GM23338 (cell line): ENCODE measurements around the gene PTH1R. TPM values are rescaled to one million over a fixed set of nuclear protein-coding genes. Genes with fewer than 3 reads are reported as not detected.

Source experiments
- ATAC-seq: fragments of 200-7000 bp; cut with Tn5 transposase; 3 replicates; pipeline ENCODE4 v1.9.1; 2020
- DNase-seq: peaks from one replicate; pipeline ENCODE4 v3.0.0-alpha.2; 2015; ENCODE audit warnings: low spot score
- H2AFZ ChIP-seq: fragments of 200-600 bp; sonication (generic); 2 replicates; pipeline ENCODE4 v1.8.0; 2016; ENCODE audit warnings: antibody characterized with exemption, mild to moderate bottlenecking, moderate library complexity
- H3F3A ChIP-seq: fragments of 200-600 bp; sonication (generic); replicated peaks from 2 replicates; pipeline ENCODE4 v1.8.0; 2017; ENCODE audit warnings: antibody characterized with exemption, mixed run types, low read depth
- H3K27ac ChIP-seq: fragments of 200-600 bp; sonication (generic); 2 replicates; pipeline ENCODE4 v1.6.1; 2016; ENCODE audit warnings: low read depth
- H3K27me3 ChIP-seq: fragments of 200-600 bp; sonication (generic); 2 replicates; pipeline ENCODE4 v1.8.0; 2016; ENCODE audit warnings: mild to moderate bottlenecking, mixed run types, moderate library complexity; ENCODE audit not compliant: insufficient read depth
- H3K36me3 ChIP-seq: fragments of 200-600 bp; sonication (generic); 2 replicates; pipeline ENCODE4 v1.8.0; 2016; ENCODE audit warnings: mild to moderate bottlenecking; ENCODE audit not compliant: insufficient read depth
- H3K4me1 ChIP-seq: fragments of 200-600 bp; sonication (generic); 2 replicates; pipeline ENCODE4 v1.8.0; 2016; ENCODE audit warnings: mild to moderate bottlenecking, moderate library complexity; ENCODE audit not compliant: insufficient read depth
- H3K4me2 ChIP-seq: fragments of 200-600 bp; sonication (generic); 2 replicates; pipeline ENCODE4 v1.7.1; 2017; ENCODE audit warnings: mixed run types
- H3K4me3 ChIP-seq: fragments of 200-600 bp; sonication (generic); 2 replicates; pipeline ENCODE4 v1.6.1; 2016; ENCODE audit warnings: mixed run types
- H3K79me2 ChIP-seq: fragments of 200-600 bp; sonication (generic); replicated peaks from 2 replicates; pipeline ENCODE4 v1.8.0; 2017; ENCODE audit warnings: mild to moderate bottlenecking; ENCODE audit not compliant: insufficient read depth
- H3K9me2 ChIP-seq: fragments of 200-600 bp; sonication (generic); 2 replicates; pipeline ENCODE4 v1.8.0; 2017; ENCODE audit not compliant: insufficient read depth
- H4K20me1 ChIP-seq: fragments of 200-600 bp; sonication (generic); replicated peaks from 2 replicates; pipeline ENCODE4 v1.8.0; 2017; ENCODE audit warnings: mild to moderate bottlenecking; ENCODE audit not compliant: insufficient read depth
- H3K27ac Mint-ChIP-seq: 2 replicates; pipeline ENCODE4 v1.8.0; 2020; ENCODE audit warnings: inconsistent platforms, mild to moderate bottlenecking, moderate library complexity, mixed read lengths
- H3K27me3 Mint-ChIP-seq: 3 replicates; pipeline ENCODE4 v1.8.0; 2022; ENCODE audit warnings: low read depth, mild to moderate bottlenecking, moderate library complexity, mixed read lengths, inconsistent platforms; ENCODE audit not compliant: insufficient read depth, poor library complexity
- H3K36me3 Mint-ChIP-seq: 3 replicates; pipeline ENCODE4 v1.8.0; 2021; ENCODE audit warnings: low read depth, mild to moderate bottlenecking, inconsistent platforms, moderate library complexity, mixed read lengths
- H3K4me1 Mint-ChIP-seq: 3 replicates; pipeline ENCODE4 v1.8.0; 2020; ENCODE audit warnings: mild to moderate bottlenecking, inconsistent platforms, mixed read lengths
- H3K4me3 Mint-ChIP-seq: 3 replicates; pipeline ENCODE4 v1.8.0; 2021; ENCODE audit warnings: moderate library complexity, mild to moderate bottlenecking, inconsistent platforms, mixed read lengths
- H3K9me3 Mint-ChIP-seq: 3 replicates; pipeline ENCODE4 v1.8.0; 2020; ENCODE audit warnings: moderate library complexity, mild to moderate bottlenecking, inconsistent platforms, mixed read lengths
- CREB1 ChIP-seq: fragments of 250-450 bp; sonication (Bioruptor Pico); IDR thresholded peaks from 2 replicates; pipeline ENCODE4 v1.5.0; 2020; ENCODE audit warnings: low read depth, mild to moderate bottlenecking, moderate library complexity
- EZH2 ChIP-seq: fragments of 200-600 bp; sonication (generic); IDR thresholded peaks from one replicate; pipeline ENCODE4 v1.8.0; 2017; ENCODE audit warnings: antibody characterized with exemption, mild to moderate bottlenecking, low read depth; ENCODE audit not compliant: unreplicated experiment
- EZH2phosphoT487 ChIP-seq: fragments of 200-600 bp; sonication (generic); IDR thresholded peaks from one replicate; pipeline ENCODE4 v1.8.1; 2018; ENCODE audit warnings: antibody characterized with exemption; ENCODE audit not compliant: unreplicated experiment
- JUNB ChIP-seq: IDR thresholded peaks from one replicate; pipeline ENCODE4 v1.6.1; 2016; ENCODE audit warnings: antibody characterized with exemption; ENCODE audit not compliant: unreplicated experiment
- NANOG ChIP-seq: IDR thresholded peaks from 2 replicates; pipeline ENCODE4 v1.6.1; 2016; ENCODE audit warnings: antibody characterized with exemption, borderline replicate concordance
- POLR2AphosphoS5 ChIP-seq: IDR thresholded peaks from 2 replicates; pipeline ENCODE4 v1.6.1; 2016; ENCODE audit warnings: antibody characterized with exemption, low read depth
- STAT1 ChIP-seq: IDR thresholded peaks from one replicate; pipeline ENCODE4 v1.6.1; 2016; ENCODE audit warnings: antibody characterized with exemption; ENCODE audit not compliant: unreplicated experiment
- ZNF114 ChIP-seq: fragments of 250-450 bp; sonication (Bioruptor Pico); IDR thresholded peaks from 2 replicates; pipeline ENCODE4 v1.5.0; 2020; ENCODE audit warnings: mild to moderate bottlenecking, moderate library complexity
- ZNF331 ChIP-seq: fragments of 250-450 bp; sonication (Bioruptor Pico); IDR thresholded peaks from 2 replicates; pipeline ENCODE4 v1.5.0; 2020; ENCODE audit warnings: low read depth, mild to moderate bottlenecking, moderate library complexity
- long read RNA-seq: library from polyadenylated mRNA; unstranded; transcript quantifications from one replicate; pipeline ENCODE4 v2.0.0, GENCODE V29; 2020; ENCODE audit not compliant: unreplicated experiment
- polyA plus RNA-seq: library from polyadenylated mRNA; unstranded; fragments of >200 nt; fragmentation: Nextera tagmentation; extraction: Ambion mirVana; gene quantifications from 2 replicates; pipeline ENCODE4 v1.2.1, GENCODE V29; 2016
- total RNA-seq: library from RNA; depleted of rRNA; stranded (reverse); fragments of >200 nt; shearing (Covaris generic); gene quantifications from 2 replicates; pipeline ENCODE4 v1.2.3, GENCODE V29; 2014; rRNA removed
- TF ChIP-seq, protein P1 (sequence below): IDR thresholded peaks from 2 replicates; pipeline ENCODE4 v1.6.1; 2016; ENCODE audit warnings: antibody characterized with exemption
- TF ChIP-seq, protein P2 (sequence below): IDR thresholded peaks from one replicate; pipeline ENCODE4 v1.6.1; 2018; ENCODE audit warnings: antibody characterized with exemption; ENCODE audit not compliant: unreplicated experiment
- TF ChIP-seq, protein P3 (sequence below): fragments of 250-450 bp; sonication (Bioruptor Pico); IDR thresholded peaks from 2 replicates; pipeline ENCODE4 v1.5.0; 2020; ENCODE audit warnings: mild to moderate bottlenecking, moderate library complexity
- TF ChIP-seq, protein P4 (sequence below), 2 experiments: fragments of 200-600 bp in 1 of 2; sonication (generic) in 1 of 2; conservative IDR thresholded peaks; 2 replicates each; pipeline versions ENCODE4 v1.5.1 to v1.6.1; 2016 to 2017; ENCODE audit warnings: antibody characterized with exemption in 2 of 2, low read depth in 2 of 2, mild to moderate bottlenecking in 2 of 2, moderate library complexity in 1 of 2

PTH1R gene
- 1.3 and 5.7 TPM in 2 replicates for total RNA-seq
- 1.1 and 1.9 TPM in 2 replicates for polyA plus RNA-seq
- long read RNA-seq: 0 reads

DNA sequence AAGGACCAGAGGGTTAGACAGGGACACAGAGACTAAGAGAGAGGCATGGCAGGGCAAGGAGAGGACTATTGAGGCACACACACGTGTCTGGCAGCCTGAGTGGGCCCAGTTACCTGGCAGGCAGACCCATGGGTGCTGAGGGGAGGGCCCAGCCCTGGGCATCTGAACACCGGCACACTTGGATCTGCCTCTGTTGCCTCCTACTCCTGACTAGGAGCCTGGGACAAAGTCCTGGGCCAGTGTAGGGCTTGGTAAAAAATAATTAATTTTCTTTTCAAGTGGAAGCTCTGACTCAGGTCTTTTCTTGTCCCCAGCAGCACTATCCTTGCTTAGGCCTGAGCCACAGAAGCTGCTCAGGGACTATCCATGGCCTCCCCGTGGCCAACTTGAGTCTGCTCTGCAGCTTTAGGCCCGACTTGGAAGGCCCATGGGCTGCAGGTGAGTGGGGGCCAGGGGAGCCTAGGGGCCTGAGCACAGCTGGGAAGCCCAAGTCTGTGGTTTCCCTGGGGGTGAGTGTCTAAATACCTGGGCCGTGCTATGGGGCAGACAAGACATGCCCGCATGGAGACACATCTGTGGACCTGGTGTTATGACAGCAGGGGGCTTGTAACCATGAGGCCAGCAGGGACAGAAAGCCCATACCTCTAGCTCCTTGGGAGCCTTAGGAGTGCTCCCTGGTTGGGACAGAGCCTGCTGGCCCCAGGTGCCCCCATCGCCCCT, at the start of gene PTH1R:
Gene PTH1R (plus strand): TSS at position 316 of the 720 bp plus-strand sequence. CDS start 5,839 bp downstream, outside the sequence.
- Mint-ChIP-seq H3K4me3 (no peak within 1 kb of the TSS), H3K9me3 (no peaks in the 10 kb centered on the region), H3K27me3 (peaks cover 52% of the 10 kb centered on the region), H3K27ac (no peak within 1 kb of the TSS), H3K36me3 (no peaks in the 10 kb centered on the region; the same call in 2 of the 3 replicates), H3K4me1 (peaks cover 7% of the 10 kb centered on the region)
- H2AFZ ChIP-seq: no peak within 1 kb of the TSS
- H3K36me3 ChIP-seq: no peaks in the 10 kb centered on the region
- H3K27me3 ChIP-seq: peaks cover 46% of the 10 kb centered on the region
- H3F3A ChIP-seq: no peaks in the 10 kb centered on the region
- H4K20me1 ChIP-seq: no peaks in the 10 kb centered on the region
- H3K4me2 ChIP-seq: no peak within 1 kb of the TSS
- ATAC-seq: no peak
- no peak for DNase-seq
- no peaks in the 10 kb centered on the region for H3K4me1 ChIP-seq
- H3K79me2 ChIP-seq: no peaks in the 10 kb centered on the region
- H3K4me3 ChIP-seq: no peak within 1 kb of the TSS
- no peak for TF ChIP-seq STAT1
- TF ChIP-seq, protein P1, sequence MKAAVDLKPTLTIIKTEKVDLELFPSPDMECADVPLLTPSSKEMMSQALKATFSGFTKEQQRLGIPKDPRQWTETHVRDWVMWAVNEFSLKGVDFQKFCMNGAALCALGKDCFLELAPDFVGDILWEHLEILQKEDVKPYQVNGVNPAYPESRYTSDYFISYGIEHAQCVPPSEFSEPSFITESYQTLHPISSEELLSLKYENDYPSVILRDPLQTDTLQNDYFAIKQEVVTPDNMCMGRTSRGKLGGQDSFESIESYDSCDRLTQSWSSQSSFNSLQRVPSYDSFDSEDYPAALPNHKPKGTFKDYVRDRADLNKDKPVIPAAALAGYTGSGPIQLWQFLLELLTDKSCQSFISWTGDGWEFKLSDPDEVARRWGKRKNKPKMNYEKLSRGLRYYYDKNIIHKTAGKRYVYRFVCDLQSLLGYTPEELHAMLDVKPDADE: no peak
- no peak for TF ChIP-seq POLR2AphosphoS5
- no peak for TF ChIP-seq EZH2phosphoT487
- TF ChIP-seq, protein P2, sequence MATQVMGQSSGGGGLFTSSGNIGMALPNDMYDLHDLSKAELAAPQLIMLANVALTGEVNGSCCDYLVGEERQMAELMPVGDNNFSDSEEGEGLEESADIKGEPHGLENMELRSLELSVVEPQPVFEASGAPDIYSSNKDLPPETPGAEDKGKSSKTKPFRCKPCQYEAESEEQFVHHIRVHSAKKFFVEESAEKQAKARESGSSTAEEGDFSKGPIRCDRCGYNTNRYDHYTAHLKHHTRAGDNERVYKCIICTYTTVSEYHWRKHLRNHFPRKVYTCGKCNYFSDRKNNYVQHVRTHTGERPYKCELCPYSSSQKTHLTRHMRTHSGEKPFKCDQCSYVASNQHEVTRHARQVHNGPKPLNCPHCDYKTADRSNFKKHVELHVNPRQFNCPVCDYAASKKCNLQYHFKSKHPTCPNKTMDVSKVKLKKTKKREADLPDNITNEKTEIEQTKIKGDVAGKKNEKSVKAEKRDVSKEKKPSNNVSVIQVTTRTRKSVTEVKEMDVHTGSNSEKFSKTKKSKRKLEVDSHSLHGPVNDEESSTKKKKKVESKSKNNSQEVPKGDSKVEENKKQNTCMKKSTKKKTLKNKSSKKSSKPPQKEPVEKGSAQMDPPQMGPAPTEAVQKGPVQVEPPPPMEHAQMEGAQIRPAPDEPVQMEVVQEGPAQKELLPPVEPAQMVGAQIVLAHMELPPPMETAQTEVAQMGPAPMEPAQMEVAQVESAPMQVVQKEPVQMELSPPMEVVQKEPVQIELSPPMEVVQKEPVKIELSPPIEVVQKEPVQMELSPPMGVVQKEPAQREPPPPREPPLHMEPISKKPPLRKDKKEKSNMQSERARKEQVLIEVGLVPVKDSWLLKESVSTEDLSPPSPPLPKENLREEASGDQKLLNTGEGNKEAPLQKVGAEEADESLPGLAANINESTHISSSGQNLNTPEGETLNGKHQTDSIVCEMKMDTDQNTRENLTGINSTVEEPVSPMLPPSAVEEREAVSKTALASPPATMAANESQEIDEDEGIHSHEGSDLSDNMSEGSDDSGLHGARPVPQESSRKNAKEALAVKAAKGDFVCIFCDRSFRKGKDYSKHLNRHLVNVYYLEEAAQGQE: no peak
- no peak for TF ChIP-seq NANOG
- TF ChIP-seq, protein P3, sequence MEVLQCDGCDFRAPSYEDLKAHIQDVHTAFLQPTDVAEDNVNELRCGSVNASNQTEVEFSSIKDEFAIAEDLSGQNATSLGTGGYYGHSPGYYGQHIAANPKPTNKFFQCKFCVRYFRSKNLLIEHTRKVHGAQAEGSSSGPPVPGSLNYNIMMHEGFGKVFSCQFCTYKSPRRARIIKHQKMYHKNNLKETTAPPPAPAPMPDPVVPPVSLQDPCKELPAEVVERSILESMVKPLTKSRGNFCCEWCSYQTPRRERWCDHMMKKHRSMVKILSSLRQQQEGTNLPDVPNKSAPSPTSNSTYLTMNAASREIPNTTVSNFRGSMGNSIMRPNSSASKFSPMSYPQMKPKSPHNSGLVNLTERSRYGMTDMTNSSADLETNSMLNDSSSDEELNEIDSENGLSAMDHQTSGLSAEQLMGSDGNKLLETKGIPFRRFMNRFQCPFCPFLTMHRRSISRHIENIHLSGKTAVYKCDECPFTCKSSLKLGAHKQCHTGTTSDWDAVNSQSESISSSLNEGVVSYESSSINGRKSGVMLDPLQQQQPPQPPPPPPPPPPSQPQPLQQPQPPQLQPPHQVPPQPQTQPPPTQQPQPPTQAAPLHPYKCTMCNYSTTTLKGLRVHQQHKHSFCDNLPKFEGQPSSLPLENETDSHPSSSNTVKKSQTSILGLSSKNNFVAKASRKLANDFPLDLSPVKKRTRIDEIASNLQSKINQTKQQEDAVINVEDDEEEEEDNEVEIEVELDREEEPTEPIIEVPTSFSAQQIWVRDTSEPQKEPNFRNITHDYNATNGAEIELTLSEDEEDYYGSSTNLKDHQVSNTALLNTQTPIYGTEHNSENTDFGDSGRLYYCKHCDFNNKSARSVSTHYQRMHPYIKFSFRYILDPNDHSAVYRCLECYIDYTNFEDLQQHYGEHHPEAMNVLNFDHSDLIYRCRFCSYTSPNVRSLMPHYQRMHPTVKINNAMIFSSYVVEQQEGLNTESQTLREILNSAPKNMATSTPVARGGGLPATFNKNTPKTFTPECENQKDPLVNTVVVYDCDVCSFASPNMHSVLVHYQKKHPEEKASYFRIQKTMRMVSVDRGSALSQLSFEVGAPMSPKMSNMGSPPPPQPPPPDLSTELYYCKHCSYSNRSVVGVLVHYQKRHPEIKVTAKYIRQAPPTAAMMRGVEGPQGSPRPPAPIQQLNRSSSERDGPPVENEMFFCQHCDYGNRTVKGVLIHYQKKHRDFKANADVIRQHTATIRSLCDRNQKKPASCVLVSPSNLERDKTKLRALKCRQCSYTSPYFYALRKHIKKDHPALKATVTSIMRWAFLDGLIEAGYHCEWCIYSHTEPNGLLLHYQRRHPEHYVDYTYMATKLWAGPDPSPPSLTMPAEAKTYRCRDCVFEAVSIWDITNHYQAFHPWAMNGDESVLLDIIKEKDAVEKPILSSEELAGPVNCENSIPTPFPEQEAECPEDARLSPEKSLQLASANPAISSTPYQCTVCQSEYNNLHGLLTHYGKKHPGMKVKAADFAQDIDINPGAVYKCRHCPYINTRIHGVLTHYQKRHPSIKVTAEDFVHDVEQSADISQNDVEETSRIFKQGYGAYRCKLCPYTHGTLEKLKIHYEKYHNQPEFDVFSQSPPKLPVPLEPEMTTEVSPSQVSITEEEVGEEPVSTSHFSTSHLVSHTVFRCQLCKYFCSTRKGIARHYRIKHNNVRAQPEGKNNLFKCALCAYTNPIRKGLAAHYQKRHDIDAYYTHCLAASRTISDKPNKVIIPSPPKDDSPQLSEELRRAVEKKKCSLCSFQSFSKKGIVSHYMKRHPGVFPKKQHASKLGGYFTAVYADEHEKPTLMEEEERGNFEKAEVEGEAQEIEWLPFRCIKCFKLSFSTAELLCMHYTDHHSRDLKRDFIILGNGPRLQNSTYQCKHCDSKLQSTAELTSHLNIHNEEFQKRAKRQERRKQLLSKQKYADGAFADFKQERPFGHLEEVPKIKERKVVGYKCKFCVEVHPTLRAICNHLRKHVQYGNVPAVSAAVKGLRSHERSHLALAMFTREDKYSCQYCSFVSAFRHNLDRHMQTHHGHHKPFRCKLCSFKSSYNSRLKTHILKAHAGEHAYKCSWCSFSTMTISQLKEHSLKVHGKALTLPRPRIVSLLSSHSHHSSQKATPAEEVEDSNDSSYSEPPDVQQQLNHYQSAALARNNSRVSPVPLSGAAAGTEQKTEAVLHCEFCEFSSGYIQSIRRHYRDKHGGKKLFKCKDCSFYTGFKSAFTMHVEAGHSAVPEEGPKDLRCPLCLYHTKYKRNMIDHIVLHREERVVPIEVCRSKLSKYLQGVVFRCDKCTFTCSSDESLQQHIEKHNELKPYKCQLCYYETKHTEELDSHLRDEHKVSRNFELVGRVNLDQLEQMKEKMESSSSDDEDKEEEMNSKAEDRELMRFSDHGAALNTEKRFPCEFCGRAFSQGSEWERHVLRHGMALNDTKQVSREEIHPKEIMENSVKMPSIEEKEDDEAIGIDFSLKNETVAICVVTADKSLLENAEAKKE (CRISPR knock-in tag): no peak
- TF ChIP-seq CREB1 (CRISPR knock-in tag): no peak
- no peak for TF ChIP-seq EZH2
- TF ChIP-seq, protein P4, sequence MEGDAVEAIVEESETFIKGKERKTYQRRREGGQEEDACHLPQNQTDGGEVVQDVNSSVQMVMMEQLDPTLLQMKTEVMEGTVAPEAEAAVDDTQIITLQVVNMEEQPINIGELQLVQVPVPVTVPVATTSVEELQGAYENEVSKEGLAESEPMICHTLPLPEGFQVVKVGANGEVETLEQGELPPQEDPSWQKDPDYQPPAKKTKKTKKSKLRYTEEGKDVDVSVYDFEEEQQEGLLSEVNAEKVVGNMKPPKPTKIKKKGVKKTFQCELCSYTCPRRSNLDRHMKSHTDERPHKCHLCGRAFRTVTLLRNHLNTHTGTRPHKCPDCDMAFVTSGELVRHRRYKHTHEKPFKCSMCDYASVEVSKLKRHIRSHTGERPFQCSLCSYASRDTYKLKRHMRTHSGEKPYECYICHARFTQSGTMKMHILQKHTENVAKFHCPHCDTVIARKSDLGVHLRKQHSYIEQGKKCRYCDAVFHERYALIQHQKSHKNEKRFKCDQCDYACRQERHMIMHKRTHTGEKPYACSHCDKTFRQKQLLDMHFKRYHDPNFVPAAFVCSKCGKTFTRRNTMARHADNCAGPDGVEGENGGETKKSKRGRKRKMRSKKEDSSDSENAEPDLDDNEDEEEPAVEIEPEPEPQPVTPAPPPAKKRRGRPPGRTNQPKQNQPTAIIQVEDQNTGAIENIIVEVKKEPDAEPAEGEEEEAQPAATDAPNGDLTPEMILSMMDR (conservative IDR thresholded peaks at IDR 0.05; ENCODE audit: low read depth in 2 of 2): no peak
- TF ChIP-seq ZNF114 (CRISPR knock-in tag): no peak
- TF ChIP-seq ZNF331: no peak
- no peak for TF ChIP-seq JUNB
- H3K9me2 ChIP-seq: no peaks in the 10 kb centered on the region
- H3K27ac ChIP-seq: no peak within 1 kb of the TSS
